ENCODE results near the gene MTNR1A.
"Not testable (repeated sequence)": the region's sequence is repeated elsewhere in the genome, so short reads cannot be mapped to it uniquely, and the experiment has no call there.

MTNR1A gene

GRCh38 chr4:186537843-186538521 is 17.4 kb downstream of the MTNR1A start:
- Histone ChIP-seq H3K4me1 (ENCODE audit: control insufficient read depth, insufficient read depth, low read length) (no peaks in the 10 kb centered on the region), H3K4me3 (ENCODE audit: insufficient read depth, low read depth, low read length) (no peak overlapping the region), H3K9me3 (ENCODE audit: control insufficient read depth, low read length) (no peaks in the 10 kb centered on the region), H3K36me3 (ENCODE audit: control insufficient read depth, insufficient read depth, low read length) (no peaks in the 10 kb centered on the region), H3K27ac (ENCODE audit: insufficient read depth, low read depth, low read length, poor library complexity, severe bottlenecking) (no peak overlapping the region), H3K27me3 (ENCODE audit: control insufficient read depth, insufficient read depth, low read length, poor library complexity, severe bottlenecking) (no peaks in the 10 kb centered on the region)
- WGBS, 2 experiments = 86 to 88% methylated on average over 19 of the region's 19 CpGs

DNA sequence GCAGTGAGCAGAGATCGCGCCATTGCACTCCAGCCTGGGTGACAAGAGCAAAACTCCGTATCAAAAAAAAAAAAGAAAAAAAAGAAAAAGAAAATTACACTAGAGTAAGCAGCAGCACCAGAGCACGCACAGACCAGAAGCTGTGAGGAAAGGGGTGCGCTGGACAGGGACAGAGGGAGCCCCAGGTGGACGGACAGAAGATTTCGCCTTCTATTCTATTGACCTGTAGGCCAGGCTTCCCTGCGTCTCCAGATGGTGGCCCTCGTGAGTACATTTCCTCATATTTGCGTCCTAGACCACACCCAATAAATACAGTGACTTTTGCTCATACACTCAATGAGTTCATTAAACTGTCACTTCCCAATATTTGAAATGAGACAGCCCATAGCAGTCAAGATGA is 19.1 kb downstream of the MTNR1A start:
- Histone ChIP-seq H3K9me3 (ENCODE audit: control insufficient read depth, low read length) (no peaks in the 10 kb centered on the region), H3K27me3 (ENCODE audit: control insufficient read depth, insufficient read depth, low read length, poor library complexity, severe bottlenecking) (no peaks in the 10 kb centered on the region), H3K4me1 (ENCODE audit: control insufficient read depth, insufficient read depth, low read length) (no peaks in the 10 kb centered on the region), H3K27ac (ENCODE audit: insufficient read depth, low read depth, low read length, poor library complexity, severe bottlenecking) (no peak overlapping the region), H3K36me3 (ENCODE audit: control insufficient read depth, insufficient read depth, low read length) (no peaks in the 10 kb centered on the region), H3K4me3 (ENCODE audit: insufficient read depth, low read depth, low read length) (no peak overlapping the region)
- 84% methylated on average over 10 of the region's 10 CpGs for WGBS, 2 experiments

DNA sequence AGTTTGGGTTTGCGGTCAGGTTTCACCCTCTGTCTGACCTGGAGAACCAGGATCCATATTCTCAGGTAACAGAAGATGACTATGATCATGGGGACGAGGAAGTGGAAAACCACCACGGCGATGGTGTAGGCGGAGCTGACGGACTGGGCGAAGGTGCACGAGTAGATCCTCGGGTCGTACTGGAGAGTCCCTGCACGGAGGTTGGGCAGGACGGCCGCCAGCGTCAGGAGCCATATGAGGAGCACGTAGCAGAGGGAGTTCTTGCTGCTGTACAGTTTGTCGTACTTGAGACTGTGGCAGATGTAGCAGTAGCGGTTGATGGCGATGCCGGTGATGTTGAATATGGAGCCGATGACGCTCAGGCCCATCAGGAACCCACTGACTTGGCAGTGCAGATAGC is 21.3 kb downstream of the MTNR1A start:
- no peak overlapping the region for H3K27ac ChIP-seq (ENCODE audit: insufficient read depth, low read depth, low read length, poor library complexity, severe bottlenecking)
- H3K4me3 ChIP-seq (ENCODE audit: insufficient read depth, low read depth, low read length) = no peak overlapping the region
- WGBS, 2 experiments = 95 to 97% methylated on average over 21 of the region's 21 CpGs
- H3K36me3 ChIP-seq (ENCODE audit: control insufficient read depth, insufficient read depth, low read length) = no peaks in the 10 kb centered on the region
- no peaks in the 10 kb centered on the region for H3K9me3 ChIP-seq (ENCODE audit: control insufficient read depth, low read length)
- no peaks in the 10 kb centered on the region for H3K27me3 ChIP-seq (ENCODE audit: control insufficient read depth, insufficient read depth, low read length, poor library complexity, severe bottlenecking)
- no peaks in the 10 kb centered on the region for H3K4me1 ChIP-seq (ENCODE audit: control insufficient read depth, insufficient read depth, low read length)

GRCh38 chr4:186523927-186524326 is 31.4 kb downstream of the MTNR1A start:
- H3K4me1 ChIP-seq (ENCODE audit: control insufficient read depth, insufficient read depth, low read length); H3K9me3 ChIP-seq (ENCODE audit: control insufficient read depth, low read length); H3K4me3 ChIP-seq (ENCODE audit: insufficient read depth, low read depth, low read length); H3K27ac ChIP-seq (ENCODE audit: insufficient read depth, low read depth, low read length, poor library complexity, severe bottlenecking); H3K27me3 ChIP-seq (ENCODE audit: control insufficient read depth, insufficient read depth, low read length, poor library complexity, severe bottlenecking); H3K36me3 ChIP-seq (ENCODE audit: control insufficient read depth, insufficient read depth, low read length): not testable (repeated sequence)
- 96% methylated on average over 2 to 4 of the region's 4 CpGs for WGBS, 2 experiments

GRCh38 chr4:186516287-186516686 is 39.1 kb downstream of the MTNR1A start:
- H3K4me1 ChIP-seq (ENCODE audit: control insufficient read depth, insufficient read depth, low read length) = no peaks in the 10 kb centered on the region
- no peak overlapping the region for H3K4me3 ChIP-seq (ENCODE audit: insufficient read depth, low read depth, low read length)
- no peaks in the 10 kb centered on the region for H3K36me3 ChIP-seq (ENCODE audit: control insufficient read depth, insufficient read depth, low read length)
- no peak overlapping the region for H3K27ac ChIP-seq (ENCODE audit: insufficient read depth, low read depth, low read length, poor library complexity, severe bottlenecking)
- H3K9me3 ChIP-seq (ENCODE audit: control insufficient read depth, low read length) = no peaks in the 10 kb centered on the region
- H3K27me3 ChIP-seq (ENCODE audit: control insufficient read depth, insufficient read depth, low read length, poor library complexity, severe bottlenecking) = no peaks in the 10 kb centered on the region
- 79 to 84% methylated on average over 4 of the region's 4 CpGs for WGBS, 2 experiments

DNA sequence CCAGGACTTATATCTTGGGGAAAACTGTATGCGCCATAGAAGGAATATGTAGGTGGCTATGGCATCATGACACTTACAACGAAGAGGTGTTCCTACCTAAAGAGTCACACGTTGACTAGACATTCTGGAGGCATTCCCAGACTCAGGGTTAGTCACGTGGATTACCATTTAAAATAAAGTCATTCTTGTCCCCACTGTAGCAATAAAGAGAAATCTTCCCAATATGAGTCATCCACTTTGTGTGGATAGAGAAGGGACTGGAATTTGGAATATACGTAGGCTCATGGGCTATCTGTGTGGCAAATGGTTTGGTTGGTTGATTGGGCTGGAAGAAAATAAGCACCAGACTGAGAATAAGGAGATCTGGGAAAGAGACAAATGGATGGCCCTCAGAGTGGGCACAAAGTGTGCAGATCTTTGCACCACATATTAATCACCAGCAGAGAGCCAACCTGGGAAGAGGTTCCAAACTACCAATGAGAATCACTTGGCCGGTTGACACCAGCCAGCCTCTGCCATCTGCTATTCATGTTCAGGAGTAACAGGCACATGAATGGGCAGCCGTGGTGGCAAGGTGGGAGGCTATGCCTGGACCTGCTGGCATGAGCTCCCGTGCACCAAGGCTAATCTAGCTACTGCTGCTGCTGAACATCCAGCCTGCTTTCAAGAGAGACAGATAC is 41.0 kb downstream of the MTNR1A start:
- 92 to 93% methylated on average over 8 of the region's 8 CpGs for WGBS, 2 experiments
- H3K27ac ChIP-seq (ENCODE audit: insufficient read depth, low read depth, low read length, poor library complexity, severe bottlenecking) = no peak overlapping the region

GRCh38 chr4:186504771-186505170 is 50.6 kb downstream of the MTNR1A start:
- not testable (repeated sequence) for H3K36me3 ChIP-seq (ENCODE audit: control insufficient read depth, insufficient read depth, low read length); H3K4me1 ChIP-seq (ENCODE audit: control insufficient read depth, insufficient read depth, low read length); H3K27me3 ChIP-seq (ENCODE audit: control insufficient read depth, insufficient read depth, low read length, poor library complexity, severe bottlenecking); H3K4me3 ChIP-seq (ENCODE audit: insufficient read depth, low read depth, low read length); H3K27ac ChIP-seq (ENCODE audit: insufficient read depth, low read depth, low read length, poor library complexity, severe bottlenecking); H3K9me3 ChIP-seq (ENCODE audit: control insufficient read depth, low read length)
- 89 to 94% methylated on average over 8 of the region's 8 CpGs for WGBS, 2 experiments

More for the DNA sequence above, 41.0 kb downstream of the MTNR1A start:
- Histone ChIP-seq H3K4me3 (ENCODE audit: insufficient read depth, low read depth, low read length) (no peak overlapping the region), H3K27me3 (ENCODE audit: control insufficient read depth, insufficient read depth, low read length, poor library complexity, severe bottlenecking) (no peaks in the 10 kb centered on the region), H3K9me3 (ENCODE audit: control insufficient read depth, low read length) (no peaks in the 10 kb centered on the region), H3K36me3 (ENCODE audit: control insufficient read depth, insufficient read depth, low read length) (no peaks in the 10 kb centered on the region), H3K4me1 (ENCODE audit: control insufficient read depth, insufficient read depth, low read length) (no peaks in the 10 kb centered on the region)

- Histone ChIP-seq H3K4me1 (ENCODE audit: control insufficient read depth, insufficient read depth, low read length) (no peaks in the 10 kb centered on the region), H3K9me3 (ENCODE audit: control insufficient read depth, low read length) (no peaks in the 10 kb centered on the region), H3K27ac (ENCODE audit: insufficient read depth, low read depth, low read length, poor library complexity, severe bottlenecking) (no peak overlapping the region), H3K4me3 (ENCODE audit: insufficient read depth, low read depth, low read length) (no peak overlapping the region), H3K36me3 (ENCODE audit: control insufficient read depth, insufficient read depth, low read length) (no peaks in the 10 kb centered on the region), H3K27me3 (ENCODE audit: control insufficient read depth, insufficient read depth, low read length, poor library complexity, severe bottlenecking) (no peaks in the 10 kb centered on the region)
- 96 to 97% methylated on average over 1 to 2 of the region's 2 CpGs for WGBS, 2 experiments
Observed at GRCh38 chr4:186502231-186502630, 53.1 kb downstream of the MTNR1A start.

DNA sequence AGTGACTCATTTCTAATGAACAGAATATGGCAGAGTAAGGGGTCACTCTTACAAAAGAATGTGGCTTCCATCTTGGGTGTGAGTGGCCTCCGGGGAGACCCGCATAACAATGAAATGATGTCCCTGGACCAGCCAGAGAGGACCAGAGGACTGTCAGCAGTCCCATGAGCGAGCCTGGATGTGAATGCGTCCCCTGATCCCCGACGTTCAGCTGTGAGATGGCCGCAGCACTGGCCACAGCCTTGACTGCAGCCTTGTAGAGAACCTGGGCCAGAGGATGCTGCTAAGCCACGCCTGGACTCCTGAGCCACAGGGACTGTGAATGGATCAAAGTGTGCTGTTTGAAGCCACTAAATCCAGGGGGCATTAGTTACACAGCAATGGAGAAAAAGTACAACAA is 53.8 kb downstream of the MTNR1A start:
- Histone ChIP-seq H3K27me3 (ENCODE audit: control insufficient read depth, insufficient read depth, low read length, poor library complexity, severe bottlenecking) (no peaks in the 10 kb centered on the region), H3K4me1 (ENCODE audit: control insufficient read depth, insufficient read depth, low read length) (no peaks in the 10 kb centered on the region), H3K36me3 (ENCODE audit: control insufficient read depth, insufficient read depth, low read length) (no peaks in the 10 kb centered on the region), H3K27ac (ENCODE audit: insufficient read depth, low read depth, low read length, poor library complexity, severe bottlenecking) (no peak overlapping the region), H3K9me3 (ENCODE audit: control insufficient read depth, low read length) (no peaks in the 10 kb centered on the region), H3K4me3 (ENCODE audit: insufficient read depth, low read depth, low read length) (no peak overlapping the region)
- WGBS, 2 experiments = 88 to 92% methylated on average over 8 of the region's 8 CpGs

- no peaks in the 10 kb centered on the region for H3K9me3 ChIP-seq (ENCODE audit: control insufficient read depth, low read length)
- no peak overlapping the region for H3K4me3 ChIP-seq (ENCODE audit: insufficient read depth, low read depth, low read length)
- WGBS, 2 experiments = 94 to 96% methylated on average over 39 of the region's 39 CpGs
Observed at GRCh38 chr4:186500721-186501304, 54.6 kb downstream of the MTNR1A start.

More at GRCh38 chr4:186500721-186501304, 54.6 kb downstream of the MTNR1A start:
- Histone ChIP-seq H3K36me3 (ENCODE audit: control insufficient read depth, insufficient read depth, low read length) (no peaks in the 10 kb centered on the region), H3K4me1 (ENCODE audit: control insufficient read depth, insufficient read depth, low read length) (no peaks in the 10 kb centered on the region), H3K27me3 (ENCODE audit: control insufficient read depth, insufficient read depth, low read length, poor library complexity, severe bottlenecking) (no peaks in the 10 kb centered on the region), H3K27ac (ENCODE audit: insufficient read depth, low read depth, low read length, poor library complexity, severe bottlenecking) (no peak overlapping the region)
